Measurements from ENCODE around the gene SLC22A7.

The SLC22A7 gene, protein sequence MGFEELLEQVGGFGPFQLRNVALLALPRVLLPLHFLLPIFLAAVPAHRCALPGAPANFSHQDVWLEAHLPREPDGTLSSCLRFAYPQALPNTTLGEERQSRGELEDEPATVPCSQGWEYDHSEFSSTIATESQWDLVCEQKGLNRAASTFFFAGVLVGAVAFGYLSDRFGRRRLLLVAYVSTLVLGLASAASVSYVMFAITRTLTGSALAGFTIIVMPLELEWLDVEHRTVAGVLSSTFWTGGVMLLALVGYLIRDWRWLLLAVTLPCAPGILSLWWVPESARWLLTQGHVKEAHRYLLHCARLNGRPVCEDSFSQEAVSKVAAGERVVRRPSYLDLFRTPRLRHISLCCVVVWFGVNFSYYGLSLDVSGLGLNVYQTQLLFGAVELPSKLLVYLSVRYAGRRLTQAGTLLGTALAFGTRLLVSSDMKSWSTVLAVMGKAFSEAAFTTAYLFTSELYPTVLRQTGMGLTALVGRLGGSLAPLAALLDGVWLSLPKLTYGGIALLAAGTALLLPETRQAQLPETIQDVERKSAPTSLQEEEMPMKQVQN

DNA sequence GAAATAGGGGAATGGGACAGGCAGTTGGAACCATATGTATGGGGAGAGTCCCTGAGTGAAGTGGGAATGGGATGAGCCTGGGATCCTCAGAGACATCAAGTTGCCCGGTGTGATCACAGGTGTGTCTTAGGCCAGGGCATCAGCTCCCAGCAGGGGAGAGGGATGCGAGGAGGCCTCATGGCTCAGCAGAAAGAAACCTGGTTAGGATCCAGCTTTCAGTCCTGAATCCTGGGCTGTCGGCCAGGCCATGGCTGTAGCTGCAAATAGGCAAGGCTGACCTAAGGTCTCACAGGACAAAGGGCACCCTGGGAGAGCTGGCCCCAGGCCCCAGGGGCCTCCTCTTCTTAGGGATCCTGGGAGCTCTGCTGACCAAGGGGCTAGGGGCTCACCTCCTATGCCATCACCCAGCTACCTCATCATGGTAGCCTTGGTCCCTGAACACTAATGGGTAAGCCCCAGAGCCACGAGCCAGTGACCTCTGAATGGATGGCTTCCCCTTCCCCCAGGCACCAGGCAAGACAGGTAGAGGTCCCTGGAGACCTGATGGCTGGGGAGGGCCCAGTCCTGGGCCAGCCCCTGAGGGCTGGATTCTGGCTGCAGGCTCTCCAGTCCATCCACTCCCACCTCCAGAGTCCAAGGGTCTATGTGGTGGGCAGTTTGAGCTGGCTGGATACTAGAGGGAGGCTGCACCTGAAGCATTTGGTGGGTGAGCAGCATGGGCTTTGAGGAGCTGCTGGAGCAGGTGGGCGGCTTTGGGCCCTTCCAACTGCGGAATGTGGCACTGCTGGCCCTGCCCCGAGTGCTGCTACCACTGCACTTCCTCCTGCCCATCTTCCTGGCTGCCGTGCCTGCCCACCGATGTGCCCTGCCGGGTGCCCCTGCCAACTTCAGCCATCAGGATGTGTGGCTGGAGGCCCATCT is at the start of gene SLC22A7:
SLC22A7 (plus strand) TSS at position 617 of the 921 bp plus-strand sequence; CDS start at position 716, 99 bp downstream.
- TF ChIP-seq POLR2A (IDR thresholded peaks at IDR 0.05; ENCODE audit: low read length) (no peak), GATA1 (IDR thresholded peaks at IDR 0.05; ENCODE audit: low read depth, low read length) (no peak)
- no peak for DNase-seq

DNA sequence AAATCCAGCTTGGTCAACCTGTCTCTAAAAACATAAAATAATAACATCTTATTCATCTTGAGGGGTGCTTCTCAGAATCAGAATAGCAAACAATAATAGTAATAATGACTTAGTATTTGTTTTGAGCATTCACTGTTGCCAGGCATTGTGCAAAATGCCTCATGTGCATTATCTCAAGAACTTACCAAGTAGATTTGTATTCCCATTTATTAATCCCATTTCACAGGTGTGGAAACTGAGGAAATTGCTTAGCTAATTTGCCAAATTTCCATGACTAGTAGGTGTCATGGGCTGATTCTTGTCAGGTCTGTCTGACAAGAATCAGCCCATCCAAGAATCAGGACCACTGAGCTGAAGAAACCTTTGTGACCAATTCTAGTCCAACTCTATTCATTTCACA is 49.3 kb upstream of the SLC22A7 start:
- no peak for DNase-seq
- no peak for TF ChIP-seq GATA1 (IDR thresholded peaks at IDR 0.05; ENCODE audit: low read depth, low read length)
- no peak for TF ChIP-seq POLR2A (IDR thresholded peaks at IDR 0.05; ENCODE audit: low read length)

DNA sequence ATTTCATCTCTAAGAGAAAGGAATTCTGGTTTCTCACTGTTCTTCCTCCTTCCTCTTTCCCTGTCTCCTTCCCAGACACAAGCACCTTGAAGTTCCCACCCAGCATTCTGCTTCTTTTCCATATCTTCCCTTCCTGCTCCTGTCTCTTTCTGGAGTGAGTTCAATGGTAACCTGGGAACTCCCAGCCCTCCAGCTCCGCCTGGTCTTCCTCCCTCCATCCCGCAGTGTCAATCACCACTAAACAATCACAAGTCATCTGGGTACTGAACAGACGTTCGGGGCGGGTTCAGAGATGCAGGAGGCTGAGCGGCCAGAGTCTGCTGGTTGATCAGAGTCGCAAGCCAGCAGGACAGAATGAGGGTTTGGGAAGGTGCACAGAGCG is 47.1 kb upstream of the SLC22A7 start:
- no peak for TF ChIP-seq GATA1 (IDR thresholded peaks at IDR 0.05; ENCODE audit: low read depth, low read length)
- TF ChIP-seq POLR2A (IDR thresholded peaks at IDR 0.05; ENCODE audit: low read length): no peak
- no peak for DNase-seq

DNA sequence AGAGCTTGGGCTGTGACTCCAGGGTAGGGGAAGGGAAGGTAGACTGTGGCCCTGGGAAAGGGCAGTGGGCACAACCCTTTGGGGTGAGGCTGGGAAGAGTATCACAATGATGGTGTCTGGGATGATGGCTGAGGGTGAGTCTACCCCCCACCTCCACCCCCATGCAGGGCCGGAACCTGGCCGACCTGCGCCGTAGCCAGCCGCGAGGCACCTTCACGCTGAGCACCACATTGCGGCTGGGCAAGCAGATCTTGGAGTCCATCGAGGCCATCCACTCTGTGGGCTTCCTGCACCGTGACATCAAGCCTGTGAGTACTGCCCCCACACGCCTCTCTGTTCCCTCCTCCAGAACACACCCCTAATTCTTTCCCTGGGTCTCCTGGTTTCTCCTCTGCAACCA is 44.7 kb upstream of the SLC22A7 start:
- TF ChIP-seq POLR2A (IDR thresholded peaks at IDR 0.05; ENCODE audit: low read length) (no peak), GATA1 (IDR thresholded peaks at IDR 0.05; ENCODE audit: low read depth, low read length) (no peak)
- DNase-seq: no peak

DNA sequence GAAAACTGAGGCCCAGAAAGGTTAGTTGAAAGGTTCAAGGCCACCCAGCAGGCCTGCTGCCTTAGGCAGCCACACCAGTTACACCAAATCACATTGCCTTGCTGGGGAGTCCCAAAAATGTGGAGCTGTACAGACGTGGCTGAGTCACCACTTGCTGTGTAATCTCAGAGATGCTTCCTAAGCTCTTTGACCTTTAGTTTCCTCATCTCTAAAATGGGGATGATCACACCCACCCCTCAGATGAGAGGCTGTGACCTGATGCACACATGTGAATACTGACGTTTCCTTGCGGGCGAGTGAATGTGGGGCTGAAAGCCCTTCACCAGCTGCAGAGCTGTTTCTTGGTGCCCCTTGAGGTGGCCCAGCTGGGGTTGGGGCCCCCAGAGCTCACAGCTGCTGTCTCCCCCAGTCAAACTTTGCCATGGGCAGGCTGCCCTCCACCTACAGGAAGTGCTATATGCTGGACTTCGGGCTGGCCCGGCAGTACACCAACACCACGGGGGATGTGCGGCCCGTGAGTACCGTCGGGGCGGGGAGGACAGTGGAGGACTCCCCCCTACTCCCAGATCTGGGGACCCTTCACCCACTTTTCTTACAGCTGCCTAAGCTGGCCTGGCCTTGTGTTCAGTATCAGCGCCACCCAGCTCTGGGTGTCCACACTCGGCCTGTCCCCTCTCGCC is 43.8 kb upstream of the SLC22A7 start:
- TF ChIP-seq POLR2A (IDR thresholded peaks at IDR 0.05; ENCODE audit: low read length): no peak
- DNase-seq: no peak

DNA sequence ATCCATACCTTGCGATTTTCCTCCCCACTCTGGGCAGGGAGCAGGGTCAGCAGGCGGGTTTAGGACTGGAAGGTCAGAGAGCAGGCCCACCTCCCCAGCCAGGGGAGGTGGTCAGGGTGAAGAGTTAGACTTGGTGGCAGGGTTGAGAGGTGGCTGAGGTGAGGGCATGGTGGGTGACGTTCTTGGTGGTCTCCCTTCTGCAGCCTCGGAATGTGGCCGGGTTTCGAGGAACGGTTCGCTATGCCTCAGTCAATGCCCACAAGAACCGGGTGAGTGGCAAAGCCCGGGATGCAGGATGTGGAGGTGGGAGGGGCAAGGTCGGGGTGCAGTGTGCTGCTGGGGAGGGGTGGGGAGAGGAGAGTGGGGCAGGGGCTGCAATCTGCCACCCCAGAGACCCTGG is 43.2 kb upstream of the SLC22A7 start:
- TF ChIP-seq POLR2A (IDR thresholded peaks at IDR 0.05; ENCODE audit: low read length) (no peak), GATA1 (IDR thresholded peaks at IDR 0.05; ENCODE audit: low read depth, low read length) (no peak)
- DNase-seq: no peak

DNA sequence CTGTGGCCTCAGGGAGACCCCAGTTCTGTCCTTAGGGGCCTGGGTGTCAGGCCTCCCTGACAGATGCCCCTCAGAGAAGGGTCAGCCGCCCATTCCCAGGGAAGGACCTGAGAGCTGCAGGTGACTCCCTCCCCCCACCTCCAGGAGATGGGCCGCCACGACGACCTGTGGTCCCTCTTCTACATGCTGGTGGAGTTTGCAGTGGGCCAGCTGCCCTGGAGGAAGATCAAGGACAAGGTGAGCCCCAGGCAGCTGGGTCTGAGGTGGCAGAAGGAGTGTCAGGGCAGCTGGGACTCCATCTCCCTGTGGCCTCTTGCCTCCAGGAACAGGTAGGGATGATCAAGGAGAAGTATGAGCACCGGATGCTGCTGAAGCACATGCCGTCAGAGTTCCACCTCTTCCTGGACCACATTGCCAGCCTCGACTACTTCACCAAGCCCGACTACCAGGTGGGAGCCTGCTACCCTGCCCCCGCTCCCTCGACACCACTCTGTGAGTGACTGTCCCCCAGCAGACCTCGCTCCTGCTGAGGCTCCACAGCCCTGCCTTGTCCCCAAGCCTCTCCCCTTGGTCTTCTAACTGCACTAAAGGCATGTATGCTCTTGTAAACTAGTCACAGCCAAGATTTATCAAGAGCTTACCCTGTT is 42.5 kb upstream of the SLC22A7 start:
- DNase-seq: no peak
- TF ChIP-seq POLR2A (IDR thresholded peaks at IDR 0.05; ENCODE audit: low read length): no peak
- TF ChIP-seq GATA1 (IDR thresholded peaks at IDR 0.05; ENCODE audit: low read depth, low read length): no peak

DNA sequence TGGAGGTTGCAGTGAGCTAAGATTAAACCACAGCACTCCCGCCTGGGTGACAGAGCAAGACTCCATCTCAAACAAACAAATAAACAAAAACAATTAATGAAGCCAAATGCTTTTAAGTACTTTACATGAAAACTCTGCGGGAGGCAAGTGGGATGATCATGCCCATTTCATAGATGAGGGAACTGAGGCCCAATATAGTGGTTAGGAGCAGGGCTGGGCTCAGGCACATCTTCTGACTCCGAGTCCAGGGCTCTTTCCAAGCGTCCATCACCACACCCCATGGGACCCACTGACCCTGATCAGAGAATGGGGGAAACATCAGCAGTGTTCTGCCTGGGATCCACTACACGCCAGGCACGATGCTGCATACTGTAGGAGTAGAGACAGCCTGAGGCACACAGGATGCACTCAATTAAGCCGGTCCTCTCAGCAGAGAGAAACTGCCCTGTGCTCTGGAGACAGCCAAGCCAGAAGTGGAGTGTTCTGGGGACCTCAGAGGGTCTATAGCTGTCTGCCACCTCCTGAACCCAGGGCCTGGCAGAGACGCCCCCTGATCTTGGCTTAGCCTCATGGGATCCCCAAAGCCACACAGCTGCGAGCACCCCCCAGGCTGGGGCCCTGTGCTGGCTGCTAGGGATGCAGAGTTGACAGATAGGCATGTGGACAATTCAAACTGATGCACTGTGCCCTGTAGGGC is 41.2 kb upstream of the SLC22A7 start:
- TF ChIP-seq GATA1 (IDR thresholded peaks at IDR 0.05; ENCODE audit: low read depth, low read length): no peak
- TF ChIP-seq POLR2A (IDR thresholded peaks at IDR 0.05; ENCODE audit: low read length): no peak
- no peak for DNase-seq

DNA sequence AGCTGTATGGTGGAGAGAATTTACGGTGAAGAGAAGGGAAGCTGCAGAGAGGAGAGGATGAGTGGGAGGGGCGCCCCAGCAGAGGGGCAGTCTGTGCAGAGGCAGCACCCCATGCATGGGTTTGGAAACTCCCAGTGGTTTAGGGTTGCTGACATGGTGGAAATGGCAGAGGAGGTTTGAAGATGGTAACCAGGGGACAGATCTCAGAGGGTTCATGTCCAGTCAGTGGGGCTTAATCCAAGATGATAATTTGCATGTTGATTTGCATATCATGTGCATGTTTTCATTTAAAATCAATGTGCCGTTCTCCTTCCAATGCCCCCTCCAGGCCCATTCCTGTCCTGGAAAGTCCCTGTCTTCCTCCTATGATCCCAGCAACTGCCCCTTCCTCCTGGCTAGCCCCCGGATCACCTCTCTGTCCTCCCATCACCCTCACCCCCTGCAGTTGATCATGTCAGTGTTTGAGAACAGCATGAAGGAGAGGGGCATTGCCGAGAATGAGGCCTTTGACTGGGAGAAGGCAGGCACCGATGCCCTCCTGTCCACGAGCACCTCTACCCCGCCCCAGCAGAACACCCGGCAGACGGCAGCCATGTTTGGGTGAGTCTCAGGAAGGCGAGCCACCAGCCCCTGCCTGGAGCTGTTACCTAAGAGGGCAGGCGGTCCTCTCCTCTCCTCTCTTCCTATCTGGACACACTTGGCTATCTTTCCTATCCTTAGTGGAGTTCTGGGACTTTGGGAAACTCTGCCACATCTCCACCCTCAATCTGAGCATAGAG is 40.5 kb upstream of the SLC22A7 start:
- no peak for DNase-seq

DNA sequence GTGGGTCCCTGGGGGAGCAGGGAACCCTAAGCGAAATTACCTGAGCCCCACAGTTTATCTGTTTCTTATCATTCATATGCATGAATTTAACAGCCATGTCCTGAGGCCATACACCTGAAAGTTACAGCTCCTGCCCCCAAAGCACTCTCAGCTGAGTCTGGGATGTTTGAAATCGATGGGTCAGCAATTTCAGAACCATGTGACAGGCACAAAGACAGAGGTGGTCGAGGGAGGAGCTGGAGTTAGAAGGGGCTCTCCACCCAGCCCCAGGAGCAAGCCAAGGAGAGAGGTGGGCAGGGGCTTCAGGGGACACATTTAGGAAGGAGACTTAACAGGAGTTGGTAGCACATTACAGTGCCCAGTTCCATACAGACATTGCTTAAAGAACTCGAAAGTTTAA is 39.9 kb upstream of the SLC22A7 start:
- no peak for DNase-seq
- TF ChIP-seq GATA1 (IDR thresholded peaks at IDR 0.05; ENCODE audit: low read depth, low read length) (no peak), POLR2A (IDR thresholded peaks at IDR 0.05; ENCODE audit: low read length) (no peak)

More for the DNA sequence above, 40.5 kb upstream of the SLC22A7 start:
- no peak for TF ChIP-seq POLR2A (IDR thresholded peaks at IDR 0.05; ENCODE audit: low read length)
- TF ChIP-seq GATA1 (IDR thresholded peaks at IDR 0.05; ENCODE audit: low read depth, low read length): no peak

DNA sequence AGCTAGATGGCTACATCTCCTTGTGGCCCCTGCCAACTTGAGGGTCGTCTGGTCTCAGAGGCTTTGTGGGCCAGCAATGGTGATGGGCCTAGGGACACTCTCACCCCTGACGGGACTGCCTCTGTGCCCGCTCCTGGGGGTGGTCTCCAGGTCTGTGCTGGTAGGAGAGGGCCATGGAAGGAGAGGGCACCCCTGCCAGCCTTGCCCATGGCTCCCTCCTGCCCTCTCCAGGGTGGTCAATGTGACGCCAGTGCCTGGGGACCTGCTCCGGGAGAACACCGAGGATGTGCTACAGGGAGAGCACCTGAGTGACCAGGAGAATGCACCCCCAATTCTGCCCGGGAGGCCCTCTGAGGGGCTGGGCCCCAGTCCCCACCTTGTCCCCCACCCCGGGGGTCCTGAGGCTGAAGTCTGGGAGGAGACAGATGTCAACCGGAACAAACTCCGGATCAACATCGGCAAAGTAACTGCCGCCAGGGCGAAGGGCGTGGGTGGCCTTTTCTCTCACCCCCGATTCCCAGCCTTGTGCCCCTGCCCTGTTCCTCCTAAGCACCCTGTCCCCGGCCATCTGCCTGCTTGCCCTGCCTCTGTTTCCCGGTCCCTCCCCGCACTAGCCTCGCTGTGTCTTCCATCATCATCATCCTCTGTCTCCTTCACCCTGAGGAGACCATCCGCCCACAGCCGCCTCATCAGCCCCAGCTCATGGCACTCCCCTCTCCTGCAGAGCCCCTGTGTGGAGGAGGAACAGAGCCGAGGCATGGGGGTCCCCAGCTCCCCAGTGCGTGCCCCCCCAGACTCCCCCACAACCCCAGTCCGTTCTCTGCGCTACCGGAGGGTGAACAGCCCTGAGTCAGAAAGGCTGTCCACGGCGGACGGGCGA is 39.0 kb upstream of the SLC22A7 start:
- no peak for TF ChIP-seq POLR2A (IDR thresholded peaks at IDR 0.05; ENCODE audit: low read length)
- no peak for TF ChIP-seq GATA1 (IDR thresholded peaks at IDR 0.05; ENCODE audit: low read depth, low read length)

More for the DNA sequence above, 39.0 kb upstream of the SLC22A7 start:
- no peak for DNase-seq
